ENCODE measurements around the gene COPB2.
"Not testable (repeated sequence)": the region's sequence is repeated elsewhere in the genome, so short reads cannot be mapped to it uniquely, and the experiment has no call there.

The COPB2 gene

DNA sequence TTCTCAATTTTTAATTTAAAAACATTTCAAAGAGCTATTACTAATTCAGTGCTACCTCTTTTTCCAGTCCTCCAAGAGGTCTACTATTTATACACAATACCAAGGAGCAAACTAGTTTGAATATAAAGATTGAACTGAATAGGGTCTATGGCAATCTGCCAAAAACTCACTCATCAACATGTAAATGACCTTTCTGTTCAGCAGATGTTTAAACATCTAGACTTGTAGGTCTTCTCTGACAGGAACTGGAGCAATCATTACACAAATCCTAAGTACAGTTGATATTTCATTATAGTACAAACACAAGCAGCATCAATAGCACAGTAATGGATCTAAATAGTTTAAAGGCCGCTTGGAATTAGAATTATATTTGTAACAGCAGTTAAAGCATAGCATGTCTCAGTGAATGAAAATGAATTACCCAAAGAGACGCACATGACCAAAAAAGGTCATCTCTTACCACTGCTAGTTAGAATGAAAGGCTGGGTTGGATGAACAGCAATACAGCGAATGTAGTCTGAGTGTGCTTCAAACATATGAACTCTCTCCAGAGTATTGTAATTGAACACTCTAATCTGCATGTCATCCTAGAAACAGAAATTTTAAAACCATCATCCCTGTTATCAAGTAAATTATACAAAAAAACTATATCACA lies 10.7 kb downstream of the COPB2 start:
- DNase-seq, result no peak

DNA sequence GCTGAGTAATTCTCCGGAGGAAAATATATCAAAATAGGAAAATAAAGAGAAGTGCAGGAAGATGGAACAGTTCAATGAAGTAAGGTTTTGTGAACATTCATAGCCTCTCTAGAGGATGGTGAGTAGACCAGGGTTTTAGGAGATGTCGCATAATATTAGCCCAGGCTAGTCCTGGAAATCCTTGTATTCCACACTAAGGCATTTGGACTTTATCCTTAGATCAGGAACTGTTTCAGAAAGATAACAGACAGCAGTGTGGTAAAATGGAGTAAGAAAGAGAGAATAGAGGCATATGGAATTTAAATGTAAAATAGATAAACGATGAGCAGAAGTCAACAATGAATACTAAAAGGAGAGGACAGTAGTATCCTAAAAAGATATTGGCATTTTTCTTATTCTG lies 12.1 kb downstream of the COPB2 start:
- no peak for DNase-seq

GRCh38 chr3:139374099-139374498 lies 15.3 kb downstream of the COPB2 start:
- DNase-seq, result no peak

DNA sequence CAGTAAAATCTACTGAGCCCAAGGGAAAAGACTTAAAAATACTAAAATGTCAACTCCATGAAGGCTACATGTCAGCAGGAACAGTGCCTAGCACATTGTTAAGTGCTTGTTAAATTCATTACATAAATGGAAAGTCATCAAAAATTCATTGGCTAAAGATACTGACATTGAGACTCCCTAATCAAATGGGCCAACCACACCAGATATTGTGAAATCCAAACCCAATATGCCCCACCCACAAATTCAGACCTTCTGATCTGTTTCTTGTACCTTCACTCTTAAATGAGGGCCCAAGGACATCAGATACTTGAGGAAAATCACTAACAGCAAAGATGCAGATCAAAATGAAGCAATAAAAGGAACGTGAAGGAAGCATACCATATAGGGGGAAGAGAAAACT lies 24.9 kb downstream of the COPB2 start:
- no peak for DNase-seq

GRCh38 chr3:139361276-139361675 lies 28.2 kb downstream of the COPB2 start:
- no peak for DNase-seq

- no peak for DNase-seq
These were observed 30.4 kb downstream of the COPB2 start for GRCh38 chr3:139358841-139359562.

GRCh38 chr3:139357899-139358298 lies 31.5 kb downstream of the COPB2 start:
- no peak for DNase-seq

DNA sequence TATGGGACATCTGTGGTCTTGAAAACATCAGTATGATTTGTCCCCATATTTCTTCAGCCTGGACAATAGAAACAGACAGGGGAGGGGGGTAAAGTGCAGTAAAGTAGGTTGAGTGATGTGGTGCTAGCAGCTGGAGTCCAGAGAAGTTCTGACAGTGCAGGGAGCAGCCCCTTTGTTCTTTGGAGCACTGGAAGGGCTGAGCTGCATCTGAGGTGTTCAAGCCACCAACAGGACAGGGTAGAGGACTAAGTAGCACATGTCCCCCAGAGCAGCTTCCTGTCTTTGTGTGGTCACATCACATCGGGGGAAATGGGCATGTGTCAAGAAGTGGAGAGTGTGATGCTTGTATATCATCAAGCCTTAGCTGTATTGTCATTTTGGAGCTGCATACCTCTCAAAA lies 33.6 kb downstream of the COPB2 start:
- no peak for DNase-seq

- no peak for DNase-seq
These were observed 34.0 kb downstream of the COPB2 start for GRCh38 chr3:139355476-139355875.

DNA sequence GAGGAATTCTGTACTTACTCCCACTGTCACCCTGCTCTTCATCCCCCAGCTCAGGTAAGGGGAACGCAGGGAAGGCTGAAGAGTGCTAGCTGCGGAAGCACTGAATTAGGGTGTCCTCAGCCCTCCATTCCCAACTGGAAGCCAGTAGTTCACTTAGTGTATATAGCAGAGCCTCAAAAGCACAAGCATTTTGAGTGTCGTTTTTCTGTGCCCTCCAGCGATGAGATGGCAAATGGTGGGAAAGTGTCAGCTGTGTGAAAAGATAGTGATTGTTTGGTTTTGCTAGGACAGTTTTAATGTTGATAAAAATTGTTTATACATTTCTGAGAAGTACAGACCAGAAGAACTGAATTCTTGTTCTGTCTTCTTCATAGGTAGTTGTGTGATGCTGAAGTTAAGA lies 34.8 kb downstream of the COPB2 start:
- no peak for DNase-seq

DNA sequence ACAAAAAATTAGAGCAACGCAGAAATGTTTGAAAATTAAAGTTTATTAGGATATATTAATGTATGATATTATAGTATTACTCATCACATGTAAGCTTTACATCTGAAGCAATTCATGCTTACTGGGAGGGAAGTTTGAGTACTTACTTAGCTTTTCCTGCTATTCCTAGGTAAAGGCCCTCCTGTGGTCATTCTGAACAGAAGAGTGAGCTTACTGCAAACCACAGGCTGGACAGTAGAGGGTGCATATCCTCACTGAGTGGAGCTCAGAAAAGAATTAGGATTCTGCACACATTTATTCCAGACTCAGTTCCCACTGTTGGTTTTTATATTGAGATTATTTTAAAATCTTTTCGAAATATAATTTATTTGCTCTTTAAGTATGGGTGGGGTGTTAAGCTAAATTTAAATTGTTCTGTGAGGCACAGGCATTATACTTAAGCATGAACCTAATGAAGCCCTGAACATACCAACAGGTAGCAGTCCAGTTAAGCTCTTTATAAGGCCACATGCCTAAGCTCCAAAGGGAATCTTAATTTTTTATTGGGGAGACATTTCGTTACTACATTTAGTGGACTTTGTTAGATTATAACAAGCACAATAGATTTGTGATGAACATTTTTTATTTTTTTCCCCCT lies 35.4 kb downstream of the COPB2 start:
- DNase-seq, result no peak

- DNase-seq, result no peak
These were observed 42.7 kb downstream of the COPB2 start for GRCh38 chr3:139346771-139347170.

DNA sequence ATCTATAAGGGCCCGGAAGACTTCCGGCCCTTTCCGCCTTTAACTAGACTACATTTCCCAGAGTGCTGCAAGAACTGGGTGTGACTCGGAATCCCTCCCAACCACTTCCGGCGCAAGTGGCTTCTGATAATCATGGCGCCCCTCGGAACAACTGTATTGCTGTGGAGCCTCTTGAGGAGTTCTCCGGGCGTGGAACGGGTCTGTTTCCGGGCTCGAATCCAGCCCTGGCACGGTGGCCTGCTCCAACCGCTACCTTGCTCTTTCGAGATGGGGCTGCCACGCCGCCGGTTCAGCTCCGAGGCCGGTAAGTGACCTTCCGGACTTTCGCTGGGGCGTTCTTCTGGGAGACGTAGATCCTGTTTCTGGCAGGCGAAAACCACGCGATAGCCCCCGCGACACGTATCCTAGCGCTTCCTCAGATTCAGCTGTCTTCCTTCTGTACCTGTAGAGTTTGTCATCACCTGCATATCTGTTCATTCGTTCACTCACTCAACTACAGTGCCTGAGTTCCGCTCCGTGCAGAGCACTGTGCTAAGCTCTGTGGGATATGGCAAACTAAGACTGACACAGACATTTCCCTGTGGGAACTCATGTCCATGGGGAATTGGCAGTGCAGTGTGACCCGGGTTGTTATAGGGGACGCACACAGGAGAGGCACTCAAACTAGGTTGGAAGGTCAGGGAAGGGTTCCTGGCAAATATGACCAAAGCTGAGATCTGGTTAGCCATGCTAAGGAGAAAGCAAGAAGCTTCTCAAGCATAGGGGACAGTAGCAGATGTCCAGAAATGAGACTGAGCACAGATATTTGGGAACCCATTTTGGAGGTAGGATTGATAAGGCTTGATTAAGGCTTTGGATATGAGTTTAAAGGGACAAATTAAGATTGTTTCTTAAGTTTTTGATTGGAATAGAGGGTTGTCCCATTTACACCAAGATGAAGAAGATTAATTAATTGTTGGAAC lies 45.3 kb downstream of the COPB2 start, which contains the start of gene MRPS22:
TSS of gene MRPS22 (plus strand) at position 126 of the 962 bp plus-strand sequence. CDS start at position 133, 7 bp downstream.
- peak; percentile 48 to 69 (median 56) for DNase-seq

DNA sequence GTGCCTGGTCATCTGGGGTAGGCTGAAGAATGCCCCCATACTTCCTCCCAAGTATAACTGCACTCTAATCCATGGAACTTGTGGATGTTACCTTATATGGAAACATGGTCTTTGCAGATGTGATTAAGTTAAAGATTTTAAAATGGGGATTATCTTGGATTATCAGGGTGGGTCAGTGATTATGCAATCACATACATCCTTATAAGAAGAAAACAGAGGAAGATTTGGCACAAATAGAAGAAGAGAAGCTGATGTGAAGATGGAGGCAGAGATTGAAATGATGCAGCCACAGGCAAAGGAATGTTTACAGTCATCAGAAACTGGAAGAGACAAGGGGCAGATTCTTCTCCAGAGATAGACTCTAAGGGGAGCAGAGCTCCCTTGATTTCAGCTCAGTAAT lies 47.4 kb downstream of the COPB2 start:
- DNase-seq, result no peak

DNA sequence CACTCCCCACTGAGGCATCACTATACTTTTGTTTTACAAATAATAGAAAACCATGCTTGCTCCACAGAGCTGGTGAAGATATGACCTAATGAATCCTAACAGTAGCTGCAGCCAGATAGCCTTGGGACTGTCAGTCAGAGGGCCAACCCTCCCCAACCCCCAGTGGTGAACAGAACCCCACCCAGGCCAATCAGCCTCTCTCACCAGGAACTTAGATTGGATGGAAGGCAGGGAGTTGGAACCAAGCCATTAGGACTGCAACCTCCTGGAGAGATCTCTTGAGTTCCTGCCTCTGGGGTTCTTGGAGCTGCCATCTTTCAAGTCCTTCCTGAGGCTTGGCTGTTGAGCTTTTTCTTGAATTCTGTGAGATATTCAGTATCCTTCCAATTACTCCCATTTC lies 48.7 kb downstream of the COPB2 start:
- DNase-seq, result no peak

DNA sequence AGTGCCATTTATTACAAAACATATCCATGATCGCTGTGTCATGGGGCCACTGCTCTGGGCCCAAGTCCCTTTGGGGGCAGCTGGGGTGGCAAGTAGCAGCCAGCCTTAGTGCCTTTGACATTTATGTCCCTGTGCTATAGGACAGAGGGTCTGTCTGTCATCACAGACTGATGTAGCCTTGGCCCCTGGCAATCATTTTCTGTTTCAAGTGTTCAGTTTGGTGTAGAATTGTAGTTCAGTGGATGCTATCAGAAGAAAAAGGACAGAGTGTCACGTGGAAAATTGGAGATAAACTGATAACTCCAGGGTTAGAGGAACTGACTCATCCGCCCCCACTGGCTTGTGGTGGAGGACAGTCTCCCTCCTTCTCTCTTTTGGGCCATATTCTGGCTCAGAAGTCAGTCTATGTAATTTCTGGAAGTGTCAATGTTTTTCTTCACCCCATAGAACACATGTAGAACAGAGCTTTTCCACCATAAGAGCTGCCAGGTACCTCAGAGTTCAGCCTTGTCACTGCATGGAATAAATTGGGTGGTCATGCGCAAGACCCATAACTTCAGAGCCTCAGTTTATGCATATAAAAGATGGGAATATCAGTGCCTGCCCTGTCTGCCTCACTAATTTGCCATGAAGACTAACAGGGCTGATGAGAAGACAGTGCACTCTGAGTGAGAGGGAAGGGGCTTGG lies 50.1 kb downstream of the COPB2 start:
- no peak for DNase-seq

DNA sequence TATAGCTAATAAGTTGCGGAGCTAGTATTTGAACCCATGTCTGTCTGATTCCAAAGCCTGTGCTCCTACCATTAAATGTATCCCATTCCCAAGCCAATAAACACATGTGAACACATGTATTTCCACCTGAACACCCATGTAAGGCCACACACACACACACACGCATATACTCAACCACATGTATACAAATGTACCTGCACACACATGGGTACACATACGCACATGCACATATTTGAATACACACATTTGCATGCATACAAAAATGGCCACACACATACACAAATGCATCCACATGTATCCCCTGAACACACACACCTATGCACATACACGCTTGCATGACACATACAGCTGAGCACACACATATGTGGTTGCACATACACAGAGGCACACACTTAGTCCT lies 51.0 kb downstream of the COPB2 start:
- DNase-seq, result no peak

GRCh38 chr3:139334675-139335074 lies 54.8 kb downstream of the COPB2 start:
- DNase-seq, result not testable (repeated sequence)

- no peak for DNase-seq
These were observed 57.4 kb downstream of the COPB2 start for GRCh38 chr3:139332092-139332491.

DNA sequence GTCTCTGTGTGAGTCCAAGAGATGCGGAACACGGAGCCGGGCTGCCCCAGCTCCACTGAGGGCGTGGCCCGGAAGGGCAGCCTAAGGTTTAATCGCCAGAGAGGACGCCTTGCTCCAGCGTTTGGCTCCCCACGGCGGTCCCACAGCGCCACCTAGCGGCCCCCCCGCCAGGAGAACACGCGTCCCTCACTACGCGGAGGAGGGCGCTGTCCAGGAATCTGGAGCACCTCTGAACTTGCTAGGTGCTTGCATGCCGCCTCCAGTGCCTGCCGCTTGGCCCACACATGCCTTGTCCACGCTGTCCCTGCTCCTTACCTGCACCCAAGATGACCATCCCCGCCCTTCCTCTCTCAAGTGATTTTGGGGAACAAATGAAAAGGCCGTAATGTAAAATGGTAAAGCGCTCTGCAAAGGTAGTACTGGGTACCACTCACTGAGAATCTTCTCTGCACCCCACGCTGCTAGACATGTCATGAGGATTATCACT lies 60.0 kb downstream of the COPB2 start:
- DNase-seq, result peak; percentile 72 to 85 (median 81)

DNA sequence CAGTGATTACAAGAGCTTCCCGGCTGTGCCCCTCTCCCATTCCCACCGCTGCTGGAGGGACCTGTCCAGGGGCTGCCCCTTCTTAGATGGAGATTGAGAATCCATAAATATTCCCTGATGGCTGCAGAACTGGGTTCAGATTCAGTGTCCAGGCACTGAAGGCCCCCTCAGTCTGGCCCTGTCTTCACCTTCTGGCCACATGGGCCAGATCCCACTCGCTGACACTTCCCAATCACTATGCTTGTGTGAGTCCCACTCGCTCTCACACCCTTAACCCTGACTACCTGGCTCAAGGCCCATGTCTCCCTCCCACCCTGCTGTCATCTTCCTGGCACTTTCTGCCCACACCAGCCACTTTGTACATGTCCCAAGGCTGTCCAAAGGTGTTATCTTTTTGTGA lies 61.1 kb downstream of the COPB2 start:
- DNase-seq, result no peak

DNA sequence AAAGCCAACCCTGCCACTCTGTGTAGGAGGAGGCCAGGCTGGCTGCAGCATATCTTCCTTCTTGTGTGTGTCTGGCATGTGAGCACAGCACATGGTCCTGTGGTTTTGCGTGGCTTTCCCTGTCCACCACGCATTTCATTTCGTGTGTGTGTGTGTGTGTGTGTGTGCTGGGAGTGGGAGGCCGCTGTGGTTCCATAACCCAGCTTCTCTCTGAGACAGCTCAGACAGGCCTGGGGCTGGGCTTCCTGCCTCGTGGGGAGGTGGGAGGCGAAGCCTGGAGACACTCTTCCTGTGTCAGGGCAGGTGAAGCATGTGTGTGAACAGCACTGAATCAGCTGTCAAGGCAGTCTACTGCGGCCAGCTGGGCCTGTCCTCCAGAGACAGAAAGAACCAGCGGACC lies 61.6 kb downstream of the COPB2 start:
- no peak for DNase-seq

Data from activated CD4-positive, CD25-positive, alpha-beta regulatory T cell (primary cell).